ENCODE results near the gene ZNF280D. TPM values are rescaled to one million over a fixed set of nuclear protein-coding genes. Genes with fewer than 3 reads are reported as not detected.

ZNF280D gene
- total and polyA plus RNA-seq, 2 of the 4 experiments (the other 2 are of a cell fraction), result 8.3 to 21.0 TPM

GRCh38 chr15:56608993-56609392 is 124.3 kb downstream of the ZNF280D start:
- H3K27me3 ChIP-seq (ENCODE audit: control insufficient read depth, insufficient read depth, low read length), result no peaks in the 10 kb centered on the region
- dilution Hi-C loops (cut with HindIII; ENCODE audit: low sequenced_read_pairs, unreplicated experiment), result no loop called here
- no peak overlapping the region for H2BK5ac ChIP-seq (ENCODE audit: low read depth, low read length, poor library complexity, severe bottlenecking)
- H3K4me3 ChIP-seq (ENCODE audit: insufficient read depth, low read depth, low read length), result no peak overlapping the region
- no peak overlapping the region for H3K56ac ChIP-seq (ENCODE audit: extremely low read depth, insufficient read depth, low read length)
- no peak overlapping the region for H3K4me2 ChIP-seq (ENCODE audit: low read depth, low read length)
- CTCF ChIA-PET, result interaction anchor here (1.3 kb wide), 1 partner anchor 118 kb away, joined by 3 read pairs; no protein-coding TSS in a partner anchor
- H2BK15ac ChIP-seq (ENCODE audit: low read depth, low read length), result no peak overlapping the region
- H3K9me1 ChIP-seq (ENCODE audit: insufficient read depth, low read length), result no peaks in the 10 kb centered on the region
- H3K79me1 ChIP-seq (ENCODE audit: low read depth in 1 of 2, low read length in 2 of 2), result no peaks in the 10 kb centered on the region
- no peak overlapping the region for H3K23ac ChIP-seq (ENCODE audit: low read depth, low read length)
- no peak overlapping the region for H2BK20ac ChIP-seq (ENCODE audit: low read depth, low read length)
- ATAC-seq (ENCODE audit: low read depth) (no peak), DNase-seq (no peak)
- H2AK5ac ChIP-seq (ENCODE audit: low read depth, low read length), result no peak overlapping the region
- no peak overlapping the region for H4K8ac ChIP-seq (ENCODE audit: low read depth in 2 of 2, low read length in 2 of 2)
- H3K36me3 ChIP-seq (ENCODE audit: control insufficient read depth, insufficient read depth, low read length), result no peaks in the 10 kb centered on the region
- no peaks in the 10 kb centered on the region for H3K9me3 ChIP-seq (ENCODE audit: control insufficient read depth, insufficient read depth, low read length)
- no peak overlapping the region for H3K4ac ChIP-seq (ENCODE audit: low read depth, low read length)
- H3K9ac ChIP-seq (ENCODE audit: low read depth, low read length), result no peak overlapping the region
- no peak overlapping the region for H2BK120ac ChIP-seq (ENCODE audit: low read depth, low read length)
- in situ Hi-C loops (cut with MboI; ENCODE audit: low sequenced_read_pairs), result no loop called here
- no peak overlapping the region for H4K91ac ChIP-seq (ENCODE audit: insufficient read depth, low read depth, low read length)
- H3K4me1 ChIP-seq (ENCODE audit: control insufficient read depth, insufficient read depth, low read length), result no peaks in the 10 kb centered on the region
- 40% methylated on average over 1 of the region's 1 CpG; no CpG with 5 or more reads in 1 of the 2 experiments for WGBS, 2 experiments (ENCODE audit: extremely low coverage in 2 of 2, insufficient read length in 1 of 2)
- no peak overlapping the region for H2AFZ ChIP-seq (replicated peaks; ENCODE audit: low read length, poor library complexity)
- no peak overlapping the region for H2AK9ac ChIP-seq (replicated peaks; ENCODE audit: low read depth, low read length, poor library complexity)
- BruUV-seq (replicated peaks), result no TSS peak
- H4K20me1 ChIP-seq (ENCODE audit: insufficient read depth, low read length), result no peaks in the 10 kb centered on the region
- no peak overlapping the region for H4K5ac ChIP-seq (ENCODE audit: low read depth, low read length)
- TF ChIP-seq MXI1 (IDR thresholded peaks at IDR 0.05; ENCODE audit: borderline replicate concordance, low read depth, low read length) (no peak), CHD1 (IDR thresholded peaks at IDR 0.05; ENCODE audit: low read depth, low read length) (no peak), RAD21 (IDR thresholded peaks at IDR 0.05; ENCODE audit: low read length) (no peak), SMC3 (IDR thresholded peaks at IDR 0.05; ENCODE audit: low read depth, low read length) (no peak), POLR2A (IDR thresholded peaks at IDR 0.05; ENCODE audit: low read depth, low read length) (no peak), CEBPB (IDR thresholded peaks at IDR 0.05; ENCODE audit: low read depth, low read length) (no peak), CTCF (conservative IDR thresholded peaks at IDR 0.05; ENCODE audit: low read depth, low read length) (no peak), BHLHE40 (IDR thresholded peaks at IDR 0.05; ENCODE audit: low read depth, low read length) (no peak), ELK1 (IDR thresholded peaks at IDR 0.05; ENCODE audit: borderline replicate concordance, low read depth, low read length) (no peak), RCOR1 (IDR thresholded peaks at IDR 0.05; ENCODE audit: insufficient replicate concordance, low read length) (no peak), RFX5 (IDR thresholded peaks at IDR 0.05; ENCODE audit: low read depth, low read length) (no peak), USF2 (IDR thresholded peaks at IDR 0.05; ENCODE audit: low read depth, low read length) (no peak), MAFK (IDR thresholded peaks at IDR 0.05; ENCODE audit: low read depth, low read length) (no peak), FOS (IDR thresholded peaks at IDR 0.05; ENCODE audit: low read depth, low read length) (no peak), MAZ (IDR thresholded peaks at IDR 0.05; ENCODE audit: borderline replicate concordance, low read depth, low read length) (no peak), NFE2L2 (IDR thresholded peaks at IDR 0.05; ENCODE audit: low read depth, low read length) (no peak)
- intact Hi-C loops (cut with micrococcal nuclease), result no loop called here
- H3K18ac ChIP-seq (ENCODE audit: low read depth, low read length), result no peak overlapping the region
- no peak overlapping the region for H3K27ac ChIP-seq (ENCODE audit: insufficient read depth, low read length)
- POLR2A ChIA-PET (ENCODE audit: unreplicated experiment), result no interaction called here
- 0 out of 2 replicates have a peak overlapping the region, but pooled peaks have one; percentile 21 for H3K14ac ChIP-seq (replicated peaks; ENCODE audit: low read depth, low read length)
